ENCODE results near the gene PHF23.

Gene PHF23

GRCh38 chr17:7263801-7264078, 24.5 kb upstream of the PHF23 start:
- TF ChIP-seq CTCF (IDR thresholded peaks at IDR 0.05): no peak
- Histone ChIP-seq H3K27ac (no peak overlapping the region), H3K4me3 (ENCODE audit: low read depth in 1 of 2, low read length in 1 of 2) (peak overlapping the region in 1 of 2 experiments; percentile 14), H3K9me3 (no peaks in the 10 kb centered on the region), H3K4me1 (ENCODE audit: control insufficient read depth in 1 of 2, insufficient read depth in 1 of 2, low read depth in 1 of 2, low read length in 1 of 2) (peaks cover 27 to 31% of the 10 kb centered on the region in 2 experiments), H3K27me3 (peaks cover 91% of the 10 kb centered on the region), H3K36me3 (peaks cover 8% of the 10 kb centered on the region)

GRCh38 chr17:7262935-7263800, 23.9 kb upstream of the PHF23 start:
- peaks cover 12% of the 10 kb centered on the region for H3K36me3 ChIP-seq
- no peak for TF ChIP-seq CTCF (IDR thresholded peaks at IDR 0.05)
- peak overlapping the region in 1 of 2 experiments; percentile 14 for H3K4me3 ChIP-seq (ENCODE audit: low read depth in 1 of 2, low read length in 1 of 2)
- H3K27ac ChIP-seq: no peak overlapping the region
- no peaks in the 10 kb centered on the region for H3K9me3 ChIP-seq
- H3K4me1 ChIP-seq (ENCODE audit: control insufficient read depth in 1 of 2, insufficient read depth in 1 of 2, low read depth in 1 of 2, low read length in 1 of 2): peaks cover 27 to 31% of the 10 kb centered on the region in 2 experiments
- H3K27me3 ChIP-seq: peaks cover 86% of the 10 kb centered on the region

DNA sequence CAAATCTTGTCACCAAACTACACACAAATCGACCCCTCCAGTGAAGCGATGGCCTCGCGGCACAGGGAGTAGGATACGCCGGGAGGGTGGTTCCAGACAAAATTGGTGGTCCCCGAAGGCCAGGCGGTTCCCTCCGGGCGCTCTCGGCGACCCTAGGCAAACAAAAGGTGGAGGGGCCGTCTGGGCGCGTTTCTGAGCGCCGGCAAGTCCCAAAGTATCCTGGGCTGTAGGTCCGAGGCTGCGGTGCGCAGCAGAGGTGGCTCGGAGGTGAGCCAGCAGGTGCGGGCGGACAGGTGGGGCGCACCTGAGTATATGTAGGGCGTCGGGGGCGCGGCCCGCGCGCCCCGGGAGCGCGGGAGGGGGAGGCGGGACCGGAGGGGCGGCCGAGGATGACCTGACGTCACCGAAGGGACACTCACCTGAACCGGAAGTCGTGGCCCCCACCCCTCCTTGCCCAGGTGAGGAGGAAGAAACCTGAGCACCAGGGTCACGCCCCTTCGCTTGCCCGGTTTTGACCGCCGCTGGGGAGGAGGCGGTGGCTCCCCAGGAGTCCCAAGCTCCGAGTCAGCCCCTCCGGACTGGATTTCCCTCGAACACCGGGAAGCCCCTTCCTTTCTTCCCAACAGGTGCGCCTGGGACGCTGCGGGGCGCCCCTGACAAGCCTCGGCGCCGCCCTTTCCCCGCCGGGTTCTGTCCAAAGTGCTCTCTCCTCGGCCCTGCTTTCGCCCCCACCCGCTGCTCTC, 23.1 kb upstream of the PHF23 start, which contains the start of gene CLDN7:
Gene CLDN7 (minus strand): TSS at position 287 of the 743 bp plus-strand sequence. CDS start 435 bp downstream, outside the sequence.
- no peaks in the 10 kb centered on the region for H3K9me3 ChIP-seq
- peaks cover 17% of the 10 kb centered on the region for H3K36me3 ChIP-seq
- H3K4me3 ChIP-seq (ENCODE audit: low read depth in 1 of 2, low read length in 1 of 2): peak within 1 kb of the TSS; percentile 52 to 69
- no peak for TF ChIP-seq CTCF (IDR thresholded peaks at IDR 0.05)
- H3K27ac ChIP-seq: peak within 1 kb of the TSS; percentile 23
- peaks cover 27 to 31% of the 10 kb centered on the region in 2 experiments for H3K4me1 ChIP-seq (ENCODE audit: control insufficient read depth in 1 of 2, insufficient read depth in 1 of 2, low read depth in 1 of 2, low read length in 1 of 2)
- peaks cover 78% of the 10 kb centered on the region for H3K27me3 ChIP-seq

GRCh38 chr17:7261379-7262191, 22.3 kb upstream of the PHF23 start:
- Histone ChIP-seq H3K9me3 (no peaks in the 10 kb centered on the region), H3K4me3 (ENCODE audit: low read depth in 1 of 2, low read length in 1 of 2) (peak overlapping the region; percentile 52 to 69), H3K36me3 (peaks cover 19% of the 10 kb centered on the region), H3K4me1 (ENCODE audit: control insufficient read depth in 1 of 2, insufficient read depth in 1 of 2, low read depth in 1 of 2, low read length in 1 of 2) (peaks cover 27 to 31% of the 10 kb centered on the region in 2 experiments), H3K27me3 (peaks cover 70% of the 10 kb centered on the region), H3K27ac (peak overlapping the region; percentile 23)
- no peak for TF ChIP-seq CTCF (IDR thresholded peaks at IDR 0.05)

- Histone ChIP-seq H3K4me3 (ENCODE audit: low read depth in 1 of 2, low read length in 1 of 2) (peak overlapping the region; percentile 52 to 69), H3K27ac (peak overlapping the region; percentile 23), H3K9me3 (no peaks in the 10 kb centered on the region), H3K27me3 (peaks cover 62% of the 10 kb centered on the region), H3K4me1 (ENCODE audit: control insufficient read depth in 1 of 2, insufficient read depth in 1 of 2, low read depth in 1 of 2, low read length in 1 of 2) (peaks cover 27 to 31% of the 10 kb centered on the region in 2 experiments), H3K36me3 (peaks cover 22% of the 10 kb centered on the region)
- no peak for TF ChIP-seq CTCF (IDR thresholded peaks at IDR 0.05)
These were observed 21.6 kb upstream of the PHF23 start for GRCh38 chr17:7260651-7261378.
